ENCODE results near the gene ZSCAN21.

GRCh38 chr7:100013328-100013676 lies 36.3 kb upstream of the ZSCAN21 start:
- TF ChIP-seq CTCF (IDR thresholded peaks at IDR 0.05; ENCODE audit: low read depth, low read length), result no peak
- TF ChIP-seq POLR2A (IDR thresholded peaks at IDR 0.05; ENCODE audit: extremely low read depth, insufficient read length), result no peak
- TF ChIP-seq, protein P1, sequence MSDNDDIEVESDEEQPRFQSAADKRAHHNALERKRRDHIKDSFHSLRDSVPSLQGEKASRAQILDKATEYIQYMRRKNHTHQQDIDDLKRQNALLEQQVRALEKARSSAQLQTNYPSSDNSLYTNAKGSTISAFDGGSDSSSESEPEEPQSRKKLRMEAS (IDR thresholded peaks at IDR 0.05; ENCODE audit: low read depth, low read length), result no peak
- TF ChIP-seq MYC (IDR thresholded peaks at IDR 0.05; ENCODE audit: low read depth, low read length), result no peak

All from NB4 (cell line).